Esophagus muscularis mucosa (tissue), 4 donors: ENCODE data around the gene FREM1. TPM values are rescaled to one million over a fixed set of nuclear protein-coding genes. Genes with fewer than 3 reads are reported as not detected.

Experiments used
- DNase-seq: peaks from one replicate; pipeline ENCODE4 v3.0.0-alpha.2; 2017; ENCODE audit errors: extremely low spot score
- H3K27ac ChIP-seq, 4 donors: fragments of 200-600 bp; sonication (generic); replicated peaks in 1 of 4; 1 replicate in 3 of 4; 2 replicates in 1 of 4; pipeline ENCODE4 v1.5.1; 2016 to 2019; ENCODE audit warnings: mild to moderate bottlenecking in 1 of 4
- H3K27me3 ChIP-seq, 4 donors: fragments of 200-600 bp; sonication (generic); one replicate each; pipeline versions ENCODE4 v1.5.1 to v1.6.0; 2016 to 2019
- H3K36me3 ChIP-seq, 4 donors: fragments of 200-600 bp; sonication (generic); one replicate each; pipeline ENCODE4 v1.5.1; 2016 to 2019
- H3K4me1 ChIP-seq, 4 donors: fragments of 200-600 bp; sonication (generic); one replicate each; pipeline ENCODE4 v1.5.1; 2016 to 2019
- H3K4me3 ChIP-seq, 4 donors: fragments of 200-600 bp; sonication (generic); 1 replicate in 2 of 4; 2 replicates in 2 of 4; pipeline ENCODE4 v1.5.1; 2016 to 2019; ENCODE audit warnings: mild to moderate bottlenecking in 4 of 4, moderate library complexity in 1 of 4
- H3K9me3 ChIP-seq, 4 donors: fragments of 200-600 bp; sonication (generic); 1 replicate in 3 of 4; 2 replicates in 1 of 4; pipeline ENCODE4 v1.5.1; 2016 to 2019
- CTCF ChIP-seq, 3 experiments: fragments of 200-600 bp in 2 of 3; fragments of 450-650 bp in 1 of 3; sonication (generic) in 2 of 3; IDR thresholded peaks; one replicate each; pipeline ENCODE4 v1.5.1; 2017 to 2019; ENCODE audit warnings: antibody characterized with exemption in 3 of 3, mild to moderate bottlenecking in 2 of 3, moderate library complexity in 1 of 3
- EP300 ChIP-seq: sonication (generic); formaldehyde crosslinking; IDR thresholded peaks from one replicate; pipeline ENCODE4 v1.6.1; 2017; ENCODE audit warnings: antibody characterized with exemption
- POLR2A ChIP-seq: fragments of 450-650 bp; IDR thresholded peaks from one replicate; pipeline ENCODE4 v1.6.1; 2017; ENCODE audit warnings: antibody characterized with exemption, moderate library complexity, mild to moderate bottlenecking, low read depth
- POLR2AphosphoS5 ChIP-seq, 2 donors: sonication (generic); formaldehyde crosslinking; IDR thresholded peaks; one replicate each; pipeline ENCODE4 v1.6.1; 2017; ENCODE audit warnings: antibody characterized with exemption in 2 of 2
- WGBS: methylation state at CpG from one replicate; pipeline ENCODE4 v1.1.5; 2018; 5-methylcytosine and 5-hydroxymethylcytosine counted together
- intact Hi-C: fragments of 100-400 bp; cut with DNase I; formaldehyde crosslinking; loops from one replicate; pipeline ENCODE4 v1.15.1; 2023
- total RNA-seq, 4 donors: library from RNA; depleted of rRNA; stranded (reverse); fragments of >200 nt; gene quantifications; one replicate each; pipeline versions ENCODE4 v1.1.0 to v1.2.1, GENCODE V29; 2016

Gene FREM1
- total RNA-seq, 4 donors from 2014 or later = 0.58 to 3.5 (median 1.9) TPM

- Histone ChIP-seq H3K27ac (no peak overlapping the region), H3K4me1 (no peaks in the 10 kb centered on the region), H3K9me3 (no peaks in the 10 kb centered on the region), H3K27me3 (no peaks in the 10 kb centered on the region), H3K36me3 (no peaks in the 10 kb centered on the region), H3K4me3 (no peak overlapping the region)
- TF ChIP-seq POLR2A (no peak), EP300 (no peak)
- intact Hi-C loops = no loop called here
- no peak for DNase-seq
- 88% methylated on average over 4 of the region's 4 CpGs for WGBS
Observed at GRCh38 chr9:14945351-14945750, 35.1 kb upstream of the FREM1 start.

GRCh38 chr9:14941501-14942405 is 31.5 kb upstream of the FREM1 start:
- intact Hi-C loops = no loop called here
- no peaks in the 10 kb centered on the region for H3K4me1 ChIP-seq
- no peaks in the 10 kb centered on the region for H3K36me3 ChIP-seq
- 43% methylated on average over 7 of the region's 7 CpGs for WGBS
- H3K27me3 ChIP-seq = no peaks in the 10 kb centered on the region
- H3K27ac ChIP-seq = no peak overlapping the region
- no peak overlapping the region for H3K4me3 ChIP-seq
- no peak for DNase-seq
- TF ChIP-seq EP300 = no peak
- TF ChIP-seq POLR2AphosphoS5 (IDR thresholded peaks at IDR 0.05) = no peak
- no peaks in the 10 kb centered on the region for H3K9me3 ChIP-seq

GRCh38 chr9:14939378-14939777 is 29.1 kb upstream of the FREM1 start:
- no peaks in the 10 kb centered on the region for H3K27me3 ChIP-seq
- no peak overlapping the region for H3K27ac ChIP-seq
- no peaks in the 10 kb centered on the region for H3K36me3 ChIP-seq

GRCh38 chr9:14937216-14937615 is 27.0 kb upstream of the FREM1 start:
- Histone ChIP-seq H3K9me3 (no peaks in the 10 kb centered on the region), H3K27me3 (no peaks in the 10 kb centered on the region), H3K36me3 (no peaks in the 10 kb centered on the region), H3K4me3 (no peak overlapping the region), H3K4me1 (no peaks in the 10 kb centered on the region), H3K27ac (no peak overlapping the region)
- DNase-seq = no peak
- no peak for TF ChIP-seq POLR2A
- TF ChIP-seq CTCF (IDR thresholded peaks at IDR 0.05) = no peak
- no peak for TF ChIP-seq EP300
- TF ChIP-seq POLR2AphosphoS5 (IDR thresholded peaks at IDR 0.05) = no peak
- intact Hi-C loops = no loop called here
- 75% methylated on average over 2 of the region's 2 CpGs for WGBS

More at GRCh38 chr9:14939378-14939777, 29.1 kb upstream of the FREM1 start:
- H3K4me1 ChIP-seq = no peaks in the 10 kb centered on the region
- 81% methylated on average over 4 of the region's 4 CpGs for WGBS
- no peaks in the 10 kb centered on the region for H3K9me3 ChIP-seq
- no peak for DNase-seq
- no peak overlapping the region for H3K4me3 ChIP-seq
- intact Hi-C loops = no loop called here
- no peak for TF ChIP-seq CTCF (IDR thresholded peaks at IDR 0.05)
- TF ChIP-seq POLR2AphosphoS5 (IDR thresholded peaks at IDR 0.05) = no peak
- TF ChIP-seq POLR2A = no peak
- no peak for TF ChIP-seq EP300

GRCh38 chr9:14936491-14936890 is 26.3 kb upstream of the FREM1 start:
- Histone ChIP-seq H3K4me3 (no peak overlapping the region), H3K4me1 (no peaks in the 10 kb centered on the region), H3K36me3 (no peaks in the 10 kb centered on the region), H3K27ac (no peak overlapping the region), H3K27me3 (no peaks in the 10 kb centered on the region), H3K9me3 (no peaks in the 10 kb centered on the region)
- TF ChIP-seq EP300 (no peak), CTCF (IDR thresholded peaks at IDR 0.05) (no peak), POLR2A (no peak), POLR2AphosphoS5 (IDR thresholded peaks at IDR 0.05) (no peak)
- intact Hi-C loops = no loop called here
- 86% methylated on average over 4 of the region's 4 CpGs for WGBS
- no peak for DNase-seq
